GM19452 (cell line): Measurements from ENCODE around the gene LGALS8.

Experiments used
- ATAC-seq: cut with Tn5 transposase; IDR thresholded peaks from one replicate; pipeline ENCODE4 v1.9.1; 2021; ENCODE audit not compliant: unreplicated experiment

Gene LGALS8

DNA sequence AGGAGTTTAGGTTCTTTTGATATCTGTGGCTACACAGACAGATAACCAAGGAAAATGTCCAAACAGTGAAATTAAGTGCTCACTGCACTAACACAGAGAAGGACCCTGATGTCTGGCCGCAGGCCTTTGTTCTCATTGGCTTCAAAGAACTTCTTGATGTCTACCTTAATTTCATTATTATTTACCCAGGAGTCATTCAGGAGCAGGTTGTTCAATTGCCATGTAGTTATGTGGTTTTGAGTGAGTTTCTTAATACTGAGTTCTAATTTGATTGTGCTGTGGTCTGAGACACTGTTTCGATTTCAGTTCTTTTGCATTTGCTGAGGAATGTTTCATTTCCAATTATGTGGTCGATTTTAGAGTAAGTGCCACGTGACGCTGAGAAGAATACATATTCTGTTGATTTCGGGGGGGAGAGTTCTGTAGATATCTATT, 15.2 kb upstream of the LGALS8 start:
- ATAC-seq: peak; percentile 64

DNA sequence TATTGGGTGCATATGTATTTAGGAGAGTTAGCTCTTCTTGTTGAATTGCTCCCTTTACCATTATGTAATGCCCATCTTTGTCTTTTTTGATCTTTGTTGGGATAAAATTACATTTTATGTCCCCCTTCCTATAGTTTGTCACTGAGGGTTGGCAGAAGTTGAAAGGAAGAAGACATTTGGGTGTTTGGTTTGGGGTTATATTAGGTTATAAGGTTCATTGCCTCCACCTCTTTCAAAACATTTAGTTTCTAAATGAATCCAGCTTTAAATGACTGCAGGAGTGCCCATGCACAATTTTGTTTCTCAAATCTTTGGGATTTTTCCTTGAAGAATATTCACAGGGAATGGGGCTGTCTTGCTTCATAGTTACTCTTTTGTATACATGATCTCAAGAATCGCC, 14.6 kb upstream of the LGALS8 start:
- ATAC-seq: no peak

DNA sequence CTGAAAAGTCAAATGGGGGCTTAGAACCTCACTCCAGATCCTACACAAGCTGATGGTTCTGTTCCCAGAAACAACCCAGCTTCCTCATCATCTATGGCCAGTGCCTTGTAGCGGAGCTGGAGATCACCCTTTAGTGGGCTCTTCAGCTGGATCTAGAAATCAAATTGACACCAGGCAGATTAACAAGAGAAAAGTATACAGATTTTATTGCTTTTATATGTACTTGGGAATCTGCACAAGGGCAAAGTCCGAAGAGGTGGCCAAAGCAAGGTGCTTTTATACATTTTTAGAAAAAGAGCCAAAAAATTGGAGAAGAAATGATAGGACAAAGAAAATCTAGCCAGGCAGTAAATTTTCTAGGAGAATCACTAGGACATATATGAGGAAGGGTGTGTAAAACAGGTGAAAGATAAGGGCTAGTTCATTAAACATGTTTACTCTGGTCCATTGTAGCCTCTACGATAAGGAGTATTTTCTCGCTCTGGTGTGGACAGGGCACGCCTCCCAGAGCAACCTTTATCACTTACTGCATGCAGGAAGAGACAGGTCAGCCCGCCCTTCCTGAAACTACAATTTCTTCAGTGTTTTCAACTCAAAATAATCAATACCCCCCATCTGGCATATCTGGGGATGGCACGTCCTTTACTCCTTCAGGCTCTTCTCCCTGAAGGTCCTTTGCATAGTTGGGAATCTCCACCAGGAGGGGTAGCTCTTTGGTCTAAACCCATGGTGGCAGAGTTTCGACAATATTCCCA, 14.0 kb upstream of the LGALS8 start:
- ATAC-seq: no peak

DNA sequence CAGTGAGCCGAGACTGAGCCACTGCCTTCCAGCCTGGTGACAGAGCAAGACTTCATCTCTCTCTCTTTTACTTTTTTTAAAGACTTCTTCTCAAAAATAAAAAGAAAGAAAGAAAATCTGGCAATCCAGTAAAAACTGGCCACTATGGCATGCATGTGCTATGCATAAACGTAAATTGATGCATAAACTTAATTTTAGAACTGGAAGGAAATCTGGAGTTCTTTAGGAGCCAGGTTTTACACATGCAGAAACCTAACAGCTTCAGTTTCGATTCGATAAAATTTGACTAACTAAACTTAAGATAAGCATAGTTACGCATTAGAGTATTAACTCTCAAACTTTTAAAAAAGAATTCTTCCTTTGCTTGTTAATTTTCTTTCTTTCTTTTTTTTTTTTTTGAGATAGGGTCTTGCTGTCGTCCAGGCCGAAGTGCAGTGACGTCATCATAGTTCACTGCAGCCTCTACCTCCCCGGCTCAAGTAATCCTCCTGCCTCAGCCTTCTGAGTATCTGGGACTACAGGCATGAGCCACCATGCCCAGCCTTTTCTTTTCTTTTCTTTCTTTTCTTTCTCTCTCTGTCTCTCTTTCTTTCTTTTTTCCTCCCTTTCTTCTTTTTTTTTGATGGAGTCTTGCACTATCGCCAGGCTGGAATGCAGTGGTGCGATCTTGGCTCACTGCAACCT, 11.9 kb upstream of the LGALS8 start:
- no peak for ATAC-seq

DNA sequence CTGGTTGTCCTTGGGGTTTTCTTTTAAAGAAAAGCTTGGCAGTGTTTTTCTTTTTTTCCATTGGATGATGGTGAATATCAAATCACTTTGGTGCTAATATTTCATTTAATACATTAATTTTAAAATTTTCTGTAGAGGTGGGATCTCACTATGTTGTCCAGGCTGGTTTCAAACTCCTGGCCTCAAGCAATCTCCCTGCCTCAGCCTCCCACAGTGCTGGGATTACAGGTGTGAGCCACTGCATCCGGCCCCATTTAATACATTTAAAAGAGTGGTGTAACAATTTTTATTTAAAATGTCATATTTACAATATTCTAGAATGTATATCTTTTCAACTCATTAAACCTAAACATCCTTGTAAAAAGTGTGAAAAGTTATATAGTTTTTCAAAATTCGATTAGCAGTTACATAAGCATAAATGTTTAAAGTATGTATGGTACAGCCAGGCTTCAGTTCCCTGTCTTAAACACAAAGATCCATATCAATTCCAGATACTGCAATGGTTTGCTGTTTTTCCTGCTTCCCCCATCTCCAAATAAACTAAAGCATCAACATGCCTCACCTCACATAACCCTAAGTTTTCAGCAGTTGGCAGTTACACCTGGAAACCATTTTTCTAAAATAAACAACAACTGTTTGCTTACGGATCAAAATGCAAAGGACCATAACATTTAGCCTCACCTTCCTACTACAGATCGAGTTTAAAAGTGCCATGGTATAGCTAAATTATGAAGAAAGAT, 8.9 kb upstream of the LGALS8 start:
- ATAC-seq: no peak

DNA sequence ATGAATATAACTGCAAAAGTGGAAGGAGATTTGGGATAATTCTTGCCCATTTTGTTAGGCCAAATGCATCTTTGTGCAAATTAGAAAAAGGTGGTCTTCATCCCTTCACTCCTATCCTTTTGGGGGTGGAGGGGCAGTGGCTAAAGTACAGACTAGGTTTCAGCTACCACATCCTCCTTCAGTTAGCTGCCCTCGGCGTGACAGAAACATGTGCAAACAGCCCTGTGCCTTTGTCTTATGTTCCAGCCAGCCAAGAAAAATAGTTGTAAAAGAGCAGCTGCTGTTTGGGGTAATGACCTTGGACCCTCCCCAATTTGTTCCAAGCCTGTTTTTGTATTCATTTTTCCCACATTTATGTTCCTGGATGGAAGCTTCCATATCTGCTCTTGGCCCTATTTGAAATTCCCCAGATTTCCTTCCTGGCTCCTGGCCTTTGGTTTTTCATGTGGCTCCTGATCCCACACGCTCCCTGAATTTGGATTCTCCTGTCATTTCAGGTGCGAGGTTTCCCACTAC, 8.3 kb upstream of the LGALS8 start:
- no peak for ATAC-seq

DNA sequence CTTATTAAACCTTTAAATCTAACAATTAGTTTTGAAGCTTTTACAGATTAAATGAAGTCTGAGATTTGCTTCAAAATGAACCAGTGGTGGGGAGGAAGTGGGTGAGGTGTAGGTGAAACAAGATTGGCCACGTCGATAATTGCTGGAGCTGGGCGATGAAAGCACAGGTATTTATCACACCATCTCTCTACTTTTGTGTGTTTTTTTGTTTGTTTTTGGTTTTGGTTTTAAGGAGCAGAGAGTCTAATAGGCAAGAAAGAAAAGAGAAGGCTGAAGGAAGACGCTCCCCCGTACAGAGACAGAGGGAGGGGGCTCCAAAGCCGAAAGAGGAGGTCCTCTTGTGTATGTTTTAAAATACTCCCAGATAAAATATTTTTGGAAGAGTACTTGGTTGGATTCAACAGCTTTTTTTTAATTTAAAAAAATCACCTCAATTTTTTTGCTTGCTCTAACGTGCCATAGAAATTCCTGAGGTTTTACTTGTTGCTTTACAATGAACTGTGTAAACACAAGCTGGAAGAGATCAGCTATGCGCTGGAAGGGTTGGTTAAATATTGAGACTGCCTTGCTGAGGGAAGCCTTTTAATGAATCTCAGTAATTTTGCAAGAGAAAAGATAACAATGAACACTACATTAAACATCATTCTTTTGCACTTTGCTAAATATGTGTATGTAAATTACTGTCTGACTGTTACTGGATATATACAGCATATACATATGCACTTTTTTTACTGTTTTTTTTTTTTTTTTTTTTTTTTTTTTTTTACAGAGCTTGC, 6.7 kb upstream of the LGALS8 start:
- ATAC-seq: no peak

DNA sequence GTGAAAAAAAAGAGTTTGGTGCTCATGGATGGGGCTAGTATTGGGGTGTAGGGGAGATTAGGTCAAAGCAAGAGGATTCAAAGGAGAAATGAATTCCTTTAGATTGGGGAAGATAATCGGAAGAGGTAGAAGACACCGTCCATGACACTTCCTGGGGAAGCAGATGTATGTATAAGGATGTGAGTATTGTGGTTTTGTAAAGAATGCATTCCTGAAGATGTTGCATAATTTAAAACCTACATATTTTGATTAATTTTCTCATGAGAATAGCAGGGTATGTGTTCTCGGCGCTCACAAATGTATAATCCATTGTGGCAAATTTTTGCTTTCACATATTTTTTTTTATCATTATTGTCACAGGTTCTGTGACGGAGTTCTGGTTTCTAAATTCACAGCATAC, 5.5 kb upstream of the LGALS8 start:
- ATAC-seq: no peak

DNA sequence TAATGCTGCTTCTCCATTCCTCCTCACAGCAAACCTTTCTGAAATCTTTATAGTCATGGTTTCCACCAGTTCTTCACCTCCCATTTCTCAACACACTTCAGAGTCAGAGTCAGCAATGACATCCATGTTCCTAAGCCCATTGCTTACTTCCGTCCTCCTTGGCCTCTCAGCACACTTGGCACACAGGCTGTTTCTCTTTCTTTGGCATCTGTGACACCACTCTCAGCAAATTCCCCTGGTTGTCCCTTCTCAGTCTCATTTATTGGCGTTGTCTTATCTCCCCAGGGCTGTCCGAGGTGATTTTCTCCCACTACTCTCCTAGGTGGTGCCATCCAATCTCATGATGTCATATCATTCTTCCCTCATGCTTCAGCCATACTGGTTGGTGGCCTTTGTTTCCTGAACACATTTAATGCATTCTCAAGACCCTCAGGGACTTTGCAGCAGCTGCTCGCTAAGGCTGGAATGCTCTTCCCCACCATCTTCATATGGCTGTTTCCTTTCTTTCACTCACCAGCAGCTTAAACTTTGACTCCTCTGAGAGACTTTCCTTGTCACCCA, 3.3 kb upstream of the LGALS8 start:
- ATAC-seq: no peak

DNA sequence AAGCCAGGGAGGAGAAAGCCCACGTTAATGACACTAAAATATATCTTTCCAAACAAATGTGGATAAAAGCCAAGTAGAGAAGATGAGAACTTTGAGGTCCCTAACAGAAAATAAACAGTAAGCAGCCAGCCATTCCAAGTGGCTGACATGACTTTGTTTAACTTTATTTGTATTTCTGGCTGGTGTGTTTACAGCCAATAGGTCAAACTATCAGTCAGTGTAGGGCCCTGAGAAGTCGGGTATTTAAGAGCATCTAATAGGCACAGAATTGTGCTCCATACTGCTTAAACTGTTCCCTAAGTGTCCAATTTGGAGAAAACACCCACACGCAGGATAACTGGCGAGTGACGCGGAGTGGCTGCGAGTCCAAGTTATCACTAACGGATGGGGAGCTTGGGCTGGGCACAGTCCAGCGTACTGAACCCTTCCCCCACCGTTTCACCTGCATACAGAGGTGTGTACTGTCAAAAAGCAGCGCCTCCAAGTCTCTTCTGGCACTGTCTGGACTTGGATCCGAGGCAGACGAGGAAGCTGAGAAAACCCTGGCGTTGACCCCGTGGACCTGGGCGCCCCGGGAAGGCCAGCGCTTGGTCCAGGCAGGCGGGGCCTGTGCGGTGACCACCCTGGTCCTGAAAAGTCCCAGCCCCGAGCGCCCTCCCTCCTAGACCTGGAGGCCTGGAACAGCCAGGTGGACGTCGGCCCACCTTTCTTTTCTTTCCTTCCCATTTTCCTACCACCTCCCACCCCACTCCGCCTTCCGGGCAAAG, 662 bp upstream of the LGALS8 start:
- ATAC-seq: no peak

DNA sequence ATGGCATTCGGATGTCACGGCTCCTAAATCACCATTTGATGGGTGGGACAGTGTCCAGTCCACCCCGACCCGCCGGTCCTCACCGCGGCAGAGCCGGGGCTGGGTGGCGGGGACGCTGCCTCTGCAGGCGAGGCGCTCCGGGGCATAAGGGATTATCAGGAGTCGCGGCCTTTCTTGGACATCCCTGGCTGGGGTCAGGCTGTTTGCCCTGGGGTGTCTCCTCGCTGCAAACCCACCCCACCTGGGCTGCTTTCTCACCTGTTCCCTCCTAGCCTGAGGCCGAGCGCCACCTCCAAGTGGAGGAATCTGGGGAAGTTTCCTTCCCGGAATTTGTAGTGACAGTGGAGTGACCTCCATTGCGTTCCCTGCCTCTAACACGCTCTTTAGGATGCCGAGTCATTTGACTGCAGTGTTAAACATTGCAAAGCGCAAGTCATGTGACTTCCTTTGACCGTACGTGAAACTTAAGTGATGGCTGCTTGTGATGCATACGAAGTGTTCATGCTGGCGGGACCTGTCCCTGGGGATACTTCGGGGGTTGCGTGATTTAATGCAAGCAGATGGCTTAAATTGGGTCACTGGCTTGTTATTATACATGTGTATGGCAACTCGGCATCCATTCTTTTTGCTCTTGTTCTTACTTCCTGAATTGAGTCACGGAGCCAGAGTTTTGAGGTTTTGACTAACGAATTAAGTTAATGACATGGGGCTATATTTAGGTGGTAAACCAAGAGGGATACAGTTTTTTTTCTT, 536 bp downstream of the LGALS8 start:
- peak; percentile 97 for ATAC-seq

DNA sequence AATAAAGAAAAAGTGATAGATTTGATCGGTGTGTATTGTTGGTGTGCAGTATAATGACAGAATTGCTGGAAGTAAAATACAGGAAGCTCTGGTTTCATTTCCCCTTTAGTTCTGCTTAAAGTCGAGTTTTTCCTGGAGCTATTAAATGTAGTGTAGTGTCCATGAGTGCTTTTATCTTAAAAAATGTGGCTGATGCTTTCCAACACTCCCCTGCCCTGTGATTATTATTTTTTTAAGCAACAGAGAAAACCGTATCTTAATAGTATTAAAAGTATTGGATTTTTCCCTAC, 1.1 kb downstream of the LGALS8 start:
- ATAC-seq: no peak

DNA sequence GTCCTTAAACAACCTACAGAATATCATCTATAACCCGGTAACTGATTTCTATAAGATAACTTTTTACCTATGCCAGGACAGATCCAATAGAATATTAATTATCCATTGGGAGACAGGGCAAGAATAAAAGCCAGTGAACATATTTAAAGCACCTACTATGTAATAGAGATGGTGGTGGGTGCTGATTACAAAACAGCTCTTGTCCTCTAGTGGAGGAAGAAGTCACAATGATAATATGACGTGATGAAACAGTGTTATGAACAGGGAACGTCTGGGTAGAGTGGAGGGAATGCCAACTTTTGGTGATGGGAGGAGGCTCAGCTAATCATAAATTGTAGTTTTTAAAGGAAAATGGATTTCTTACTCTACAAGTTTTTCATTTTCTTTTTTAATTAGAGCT, 2.3 kb downstream of the LGALS8 start:
- no peak for ATAC-seq

DNA sequence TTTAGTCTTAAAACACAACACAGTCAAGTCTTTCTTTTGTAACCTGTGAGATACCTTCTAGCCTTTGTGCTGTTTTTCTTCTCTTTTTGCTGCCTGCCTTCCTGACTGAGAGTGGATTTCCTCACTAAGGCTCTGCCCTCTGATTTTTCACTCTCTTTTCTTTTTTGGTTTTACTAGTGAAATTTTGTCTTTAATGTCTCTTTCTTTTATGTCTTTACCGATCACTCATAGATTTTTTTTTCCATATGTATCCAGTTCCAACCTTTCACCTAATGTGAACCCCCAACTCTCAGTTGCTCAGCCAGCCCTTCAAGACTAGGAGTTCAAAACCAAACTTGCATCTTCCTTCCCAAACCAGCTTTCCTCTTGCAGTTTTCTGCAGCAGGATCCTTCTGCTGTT, 6.5 kb downstream of the LGALS8 start:
- ATAC-seq: no peak

DNA sequence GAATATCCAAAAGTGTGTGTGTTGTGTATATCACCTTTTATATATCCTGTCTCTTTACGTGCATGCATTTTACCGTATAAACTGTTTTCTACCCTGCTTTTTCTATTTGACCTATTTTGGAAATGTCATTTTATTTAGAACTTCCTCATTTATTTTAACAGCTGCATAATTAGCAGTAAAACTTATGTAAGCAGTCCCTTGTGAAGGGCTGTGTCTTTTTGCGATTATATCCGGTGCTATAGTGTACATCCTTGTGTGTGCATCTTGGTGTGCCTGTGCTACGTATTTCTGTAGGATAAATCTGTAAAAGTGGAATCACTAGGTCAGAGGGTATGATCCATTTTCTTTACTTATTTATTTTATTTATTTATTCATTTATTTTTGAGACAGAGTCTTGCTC, 7.2 kb downstream of the LGALS8 start:
- no peak for ATAC-seq

DNA sequence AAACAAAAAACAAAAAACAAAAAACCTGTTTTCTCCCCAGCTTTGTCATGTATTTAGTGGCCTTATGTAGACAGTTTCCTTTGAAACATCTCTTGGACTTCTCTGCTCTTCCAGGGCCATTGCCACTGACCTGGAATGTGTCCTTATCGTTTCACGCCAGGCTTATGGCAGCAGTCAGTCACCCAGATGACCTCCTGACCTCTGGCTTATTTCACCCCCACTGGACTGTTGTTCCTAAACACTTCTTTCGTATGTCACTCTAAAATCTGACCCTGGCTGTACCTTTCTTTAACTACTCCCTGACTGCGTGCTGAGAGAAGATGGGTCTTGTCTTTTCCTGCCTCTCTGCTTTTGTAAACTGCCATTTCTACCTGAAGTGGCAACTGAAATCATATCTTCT, 9.1 kb downstream of the LGALS8 start:
- ATAC-seq: no peak

DNA sequence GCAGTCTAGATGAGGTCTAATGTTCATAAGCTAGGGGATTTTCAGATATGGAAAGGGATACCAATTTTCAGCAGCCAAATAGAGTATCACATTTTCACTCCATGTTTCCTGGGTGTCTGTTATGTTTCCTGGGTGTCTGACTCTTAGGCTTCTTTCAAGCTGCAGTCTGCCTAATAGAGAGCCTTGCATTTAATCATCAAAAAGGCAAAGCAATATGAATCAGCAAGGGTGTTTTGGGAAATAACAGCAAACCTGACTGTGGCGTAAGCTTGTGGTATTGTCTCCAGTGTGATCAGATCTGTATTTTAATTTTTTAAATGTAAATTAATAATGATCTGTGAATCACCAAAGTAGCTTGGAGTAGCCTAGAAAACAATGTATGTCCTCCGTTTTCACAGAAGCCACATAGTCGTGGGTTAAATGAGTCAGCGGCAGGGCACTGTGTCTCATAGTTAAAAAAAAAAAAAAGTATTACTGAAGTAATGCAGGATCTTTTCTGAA, 10.4 kb downstream of the LGALS8 start:
- ATAC-seq: no peak

DNA sequence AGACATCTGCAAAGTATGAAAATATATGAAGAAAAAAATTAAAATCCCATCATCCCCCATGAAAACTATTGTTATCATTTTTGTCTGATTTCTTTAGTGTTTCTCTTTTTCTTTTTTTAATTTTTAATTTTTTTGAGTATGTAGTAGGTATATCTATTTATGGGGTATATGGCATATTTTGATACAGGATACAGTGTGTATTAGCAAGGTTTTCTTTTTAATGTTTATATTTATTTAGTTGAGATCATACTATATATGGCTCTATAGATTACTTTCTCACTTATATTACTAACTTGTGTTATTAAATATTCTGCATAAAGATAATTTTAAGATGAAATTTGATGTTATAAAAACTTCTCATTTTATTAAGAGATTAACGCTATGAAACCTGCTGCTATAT, 11.4 kb downstream of the LGALS8 start:
- no peak for ATAC-seq

DNA sequence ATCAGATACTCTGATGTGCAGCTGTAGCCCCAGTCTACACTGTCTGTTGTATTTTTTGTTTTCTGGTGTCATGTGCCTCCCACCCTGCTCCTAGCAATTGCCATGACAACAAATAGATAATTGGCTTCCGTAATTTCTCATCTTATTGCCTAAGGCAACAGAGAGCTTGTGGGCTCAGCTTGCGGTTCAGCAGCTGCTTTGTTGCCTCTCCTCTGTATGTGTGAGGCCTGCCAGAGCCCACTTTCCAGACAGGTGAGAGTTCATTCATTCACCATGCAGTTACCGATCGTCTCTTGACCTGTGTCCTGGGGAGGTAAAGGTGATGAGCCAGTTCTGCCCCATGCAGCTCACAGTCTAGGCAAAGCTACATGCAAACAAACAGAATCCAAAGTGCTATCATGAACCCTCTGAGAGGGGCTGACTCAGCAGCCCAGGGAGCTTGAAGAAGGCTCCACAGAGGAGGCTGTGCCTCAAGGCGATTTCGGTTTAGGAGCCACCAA, 11.9 kb downstream of the LGALS8 start:
- ATAC-seq: no peak
